Measurements from ENCODE around the gene HOXB8.

The HOXB8 gene

GRCh38 chr17:48624544-48625494, 9.7 kb upstream of the HOXB8 start:
- no peak for DNase-seq

- DNase-seq = no peak
These were observed 9.0 kb upstream of the HOXB8 start for GRCh38 chr17:48624118-48624517.

DNA sequence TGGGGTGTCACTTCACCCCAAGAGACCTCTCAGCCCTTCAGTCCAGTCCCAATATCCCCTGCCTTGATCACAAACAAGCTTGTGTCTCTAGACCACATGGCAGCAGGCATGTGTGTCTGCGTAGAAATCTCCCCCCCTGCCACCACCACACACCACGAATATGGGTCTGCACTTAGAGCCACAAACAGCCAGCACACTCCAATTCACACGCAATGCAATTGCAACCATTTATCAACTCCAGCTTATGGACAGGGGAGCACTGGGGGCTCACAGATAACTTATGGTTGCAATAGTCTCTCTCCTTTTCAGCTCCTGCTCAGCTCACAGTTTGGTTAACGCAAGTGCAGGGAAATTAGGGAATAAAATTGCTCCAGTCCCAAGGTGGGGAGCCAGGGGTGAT, 8.5 kb upstream of the HOXB8 start:
- no peak for DNase-seq

GRCh38 chr17:48622857-48623256, 7.8 kb upstream of the HOXB8 start:
- no peak for DNase-seq

DNA sequence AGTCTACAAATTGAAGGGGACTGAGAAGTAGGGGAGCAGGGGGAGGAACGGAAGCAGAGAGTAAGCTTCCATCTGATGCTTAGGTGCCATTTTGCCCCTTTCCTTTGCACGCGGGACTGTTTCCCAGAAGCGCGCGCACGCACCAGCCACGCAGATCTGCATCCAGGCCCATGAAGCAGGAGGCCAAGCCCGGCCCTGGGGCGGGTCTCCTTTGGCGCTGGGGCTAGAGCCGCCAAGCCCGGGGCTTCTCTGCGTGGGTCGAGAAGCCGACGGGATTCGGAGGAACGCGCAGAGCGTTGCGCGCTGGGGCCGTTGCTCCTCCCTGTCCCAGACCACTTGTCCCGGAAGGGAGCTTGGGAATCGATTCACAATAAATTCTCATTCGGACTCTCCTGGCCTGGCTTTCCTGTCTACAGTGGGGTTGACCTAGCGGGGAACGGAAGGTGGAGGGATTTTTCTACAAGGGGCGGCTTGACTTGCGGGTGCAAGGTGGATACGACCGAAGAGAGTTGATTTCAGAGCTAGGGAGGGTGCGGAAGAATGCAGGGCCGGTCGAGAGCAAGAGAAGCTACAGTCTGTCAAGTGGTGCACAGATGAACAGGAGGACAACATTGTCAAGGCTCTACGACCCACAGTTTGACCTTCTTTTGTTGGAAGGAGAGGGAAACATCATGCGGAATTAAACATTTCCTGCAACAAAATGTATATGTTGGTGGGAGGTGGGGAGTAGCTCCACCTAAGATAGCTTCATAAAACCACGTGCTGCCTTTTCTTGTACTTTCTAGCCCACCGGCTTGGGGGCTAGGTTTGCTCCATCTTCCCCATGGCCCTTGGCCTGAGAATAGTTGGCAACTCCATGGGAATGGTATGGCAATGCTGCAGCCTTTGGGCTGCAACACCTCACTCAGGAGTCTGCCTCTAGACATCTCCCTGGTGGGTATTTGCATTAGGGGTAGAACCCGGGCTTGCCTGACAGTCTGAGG, 6.6 kb upstream of the HOXB8 start:
- no peak for DNase-seq

DNA sequence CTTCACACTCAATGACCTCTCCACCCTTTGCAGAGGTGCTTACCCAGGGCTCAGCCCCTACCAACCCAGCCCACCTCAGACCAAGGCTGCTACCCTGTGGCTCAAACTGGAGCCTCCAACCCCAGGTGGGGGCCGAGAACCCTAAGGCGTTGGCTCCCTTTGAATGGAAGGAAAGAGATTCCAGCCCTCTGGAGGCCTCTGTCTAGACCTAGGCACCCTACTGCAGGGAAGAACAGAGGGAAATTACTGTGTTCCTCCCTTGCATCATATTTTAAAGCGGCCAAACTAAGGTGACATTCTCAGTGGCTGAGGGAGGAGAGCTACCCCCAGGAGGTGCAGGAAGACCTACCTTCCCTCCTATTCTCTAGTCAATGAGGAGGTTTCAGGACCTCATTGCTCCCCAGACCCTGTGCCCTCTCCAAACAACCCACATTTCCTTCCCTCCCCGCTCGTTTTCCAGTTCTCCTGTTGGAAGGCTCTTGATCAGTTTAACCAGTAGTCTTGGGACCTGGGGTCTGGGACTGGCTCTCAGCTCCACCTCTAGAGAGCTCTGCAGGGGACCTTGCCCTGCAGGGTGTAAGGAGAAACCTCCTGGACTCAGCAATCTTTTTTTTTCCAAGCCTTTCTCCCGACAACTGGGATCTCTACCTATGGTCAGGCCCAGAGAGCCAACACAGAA, 5.5 kb upstream of the HOXB8 start:
- DNase-seq = no peak

DNA sequence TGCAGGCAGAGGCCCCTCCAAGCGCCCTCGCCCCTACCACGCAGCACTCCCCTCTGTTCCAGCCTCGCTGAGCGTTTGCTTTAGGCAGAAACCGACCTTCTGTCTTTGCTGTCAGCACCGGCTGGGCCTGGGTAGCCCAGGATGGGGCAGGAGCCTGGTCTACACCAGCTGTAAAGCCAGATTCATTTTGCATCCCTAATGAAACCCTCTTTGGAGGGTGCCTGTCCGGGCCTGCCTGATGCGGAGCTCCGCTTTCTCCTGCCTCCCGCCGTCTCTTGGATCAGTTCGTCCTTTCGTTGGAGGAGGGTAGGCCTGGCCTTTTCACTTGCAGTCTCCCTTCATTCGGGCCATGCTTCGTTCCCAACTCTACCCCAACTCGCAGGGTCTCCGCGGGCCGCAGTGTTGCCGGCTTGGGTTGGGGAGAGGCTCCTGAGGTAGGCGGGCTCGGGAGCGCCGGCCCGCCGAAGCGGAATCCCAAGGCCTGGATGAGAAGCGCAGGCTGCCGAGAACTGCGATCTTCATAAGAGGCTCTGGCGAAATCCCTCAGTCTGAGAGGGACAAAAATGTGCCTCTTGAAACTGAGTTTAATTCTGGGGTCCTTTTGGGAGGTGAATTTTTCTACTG, 4.8 kb upstream of the HOXB8 start:
- DNase-seq = no peak

DNA sequence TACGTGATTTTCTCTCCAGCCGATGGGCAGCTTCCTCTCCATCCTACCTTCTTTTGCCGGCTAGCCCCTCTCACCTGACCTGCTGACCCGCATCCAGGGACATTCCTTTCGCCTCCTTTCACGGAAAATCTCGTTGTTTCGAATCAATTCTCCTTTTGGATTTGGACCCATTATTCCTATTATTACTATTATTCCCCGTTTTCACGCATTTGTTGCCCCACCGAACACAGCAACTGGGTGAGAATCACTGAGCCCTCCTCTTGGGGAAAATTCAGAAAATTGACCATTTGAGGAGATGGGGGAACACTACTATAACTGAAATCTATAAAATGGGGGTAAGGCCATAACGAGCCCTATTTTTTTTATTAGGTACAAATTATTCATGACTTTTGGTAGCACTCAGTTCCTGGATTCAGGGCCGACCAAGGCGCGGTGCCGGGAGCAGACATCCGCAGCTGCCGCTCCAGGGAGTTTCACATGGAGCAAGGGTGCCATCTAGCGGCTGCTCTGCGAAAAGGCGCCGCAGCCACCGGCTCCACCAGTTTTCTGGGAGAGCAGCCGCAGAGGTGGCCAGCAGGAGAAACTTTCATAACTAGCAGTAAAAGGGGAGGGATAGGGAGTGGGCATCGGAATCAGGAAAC, 3.3 kb upstream of the HOXB8 start:
- peak; percentile 86 for DNase-seq

DNA sequence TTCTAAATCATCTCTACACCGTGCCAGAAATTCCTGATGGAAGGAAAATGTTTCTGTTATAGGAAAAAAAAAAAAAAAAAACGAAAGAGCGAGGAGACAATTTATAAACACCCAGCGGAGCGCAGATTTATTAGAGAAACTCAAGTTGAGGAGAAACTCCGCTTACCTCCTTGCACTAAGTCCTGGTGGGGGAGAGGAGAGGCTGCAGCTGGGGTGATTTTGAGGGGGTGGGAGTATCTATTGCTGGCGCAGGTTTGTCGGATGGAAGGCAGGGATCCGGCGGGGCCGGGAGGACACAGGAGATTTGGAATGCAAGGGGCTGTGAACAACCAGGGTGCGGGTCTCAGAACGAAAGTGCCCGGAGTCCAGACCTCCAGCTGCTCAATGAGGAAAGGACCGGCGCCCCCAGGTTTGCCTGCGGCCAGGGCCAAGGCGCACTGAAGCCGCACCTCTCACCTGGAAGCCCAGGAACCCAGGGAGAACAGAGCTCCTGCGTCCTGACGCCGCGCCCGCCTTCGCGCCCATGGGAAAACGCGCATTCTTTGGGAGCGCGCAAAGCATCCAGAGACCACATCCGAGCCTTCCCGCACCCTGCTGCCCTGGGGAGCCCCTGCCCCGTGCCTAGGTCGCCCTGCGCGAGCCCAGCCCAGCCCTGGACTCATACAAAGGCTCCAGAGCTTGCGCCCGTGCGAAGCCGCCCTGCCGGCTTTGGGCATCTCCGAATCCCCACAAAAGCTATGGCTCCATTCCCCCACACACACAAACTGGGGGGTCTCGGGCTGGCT, 2.6 kb upstream of the HOXB8 start:
- no peak for DNase-seq

GRCh38 chr17:48616717-48617470, 1.8 kb upstream of the HOXB8 start:
- no peak for DNase-seq

DNA sequence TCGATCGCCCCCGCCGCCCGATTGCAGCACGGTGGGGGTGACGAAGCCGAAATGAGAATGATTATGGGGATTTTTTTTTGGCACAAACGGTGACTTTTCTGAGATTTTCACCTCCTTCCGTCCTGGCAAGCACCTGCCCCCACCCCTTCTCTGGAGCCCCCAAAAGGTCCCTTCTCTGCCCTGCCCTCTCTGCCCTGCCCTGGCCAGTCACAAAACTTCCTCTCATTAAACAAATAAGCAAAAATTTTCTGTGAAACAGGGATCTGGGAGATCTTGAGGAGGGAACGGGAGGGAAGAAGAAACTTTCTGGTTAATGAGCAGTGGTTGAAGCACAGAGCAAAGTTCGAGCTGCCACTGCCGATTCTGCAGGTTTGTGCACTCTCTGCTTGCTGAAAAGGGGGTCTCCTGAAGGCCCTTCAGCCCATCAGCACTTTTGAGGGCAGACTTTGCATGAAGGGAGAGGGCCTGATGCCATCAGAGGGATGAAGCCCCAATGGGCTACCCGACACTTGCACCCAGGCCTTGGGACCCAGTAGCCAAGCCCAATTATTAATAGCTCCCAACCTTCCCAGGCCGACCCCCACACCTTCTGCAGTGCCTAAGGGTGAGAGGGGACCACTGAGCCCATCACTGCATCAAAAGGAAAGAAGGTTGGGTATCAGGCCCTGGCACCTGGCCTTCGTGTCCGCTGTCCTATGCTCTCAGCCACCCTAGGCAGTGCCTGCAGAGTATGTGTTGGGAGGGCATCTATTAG, 1.0 kb upstream of the HOXB8 start:
- no peak for DNase-seq

- DNase-seq = no peak
These were observed 1.0 kb downstream of the HOXB8 start for GRCh38 chr17:48613862-48614694.

GRCh38 chr17:48612854-48613691, 2.0 kb downstream of the HOXB8 start:
- DNase-seq = peak; percentile 54

- no peak for DNase-seq
These were observed 2.6 kb downstream of the HOXB8 start for GRCh38 chr17:48612456-48612853.

DNA sequence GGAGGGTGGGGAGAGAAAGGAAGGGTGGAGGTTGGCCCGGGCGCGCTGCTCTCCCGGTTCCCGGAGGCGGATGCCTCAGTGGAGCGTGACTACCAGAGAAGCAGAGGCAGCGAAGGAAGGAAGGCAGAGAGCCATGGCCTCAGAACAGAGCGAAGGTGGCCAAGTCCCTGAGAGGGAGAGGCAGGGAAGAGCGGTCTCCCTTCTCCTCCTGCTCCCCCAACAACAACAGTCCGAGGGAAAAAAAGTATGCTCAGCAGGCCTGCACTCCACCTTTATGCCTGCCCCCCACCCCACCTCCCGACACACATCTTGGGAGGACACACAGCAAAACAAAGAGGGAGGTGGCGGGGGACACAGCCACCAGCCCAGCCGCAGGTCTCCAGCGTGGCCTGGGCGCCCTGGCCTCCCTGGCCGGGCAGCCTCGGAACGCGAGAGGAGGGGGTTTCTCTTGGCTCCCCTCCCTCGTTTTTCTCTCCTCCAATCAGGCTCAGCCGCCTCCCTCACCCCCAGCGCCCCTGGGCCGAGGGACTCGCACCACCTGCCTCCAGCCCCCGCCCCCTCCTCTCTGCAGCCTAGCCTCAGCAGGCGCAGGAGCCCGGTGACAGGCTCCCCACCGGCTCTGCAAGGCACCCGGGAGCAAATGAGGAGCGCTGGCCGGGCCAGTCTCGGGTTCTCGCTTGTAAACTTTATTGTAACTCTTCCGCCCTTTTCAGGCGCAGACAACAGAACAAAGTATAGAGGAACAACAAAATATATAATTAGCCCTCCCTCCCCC, 3.2 kb downstream of the HOXB8 start:
- no peak for DNase-seq

DNA sequence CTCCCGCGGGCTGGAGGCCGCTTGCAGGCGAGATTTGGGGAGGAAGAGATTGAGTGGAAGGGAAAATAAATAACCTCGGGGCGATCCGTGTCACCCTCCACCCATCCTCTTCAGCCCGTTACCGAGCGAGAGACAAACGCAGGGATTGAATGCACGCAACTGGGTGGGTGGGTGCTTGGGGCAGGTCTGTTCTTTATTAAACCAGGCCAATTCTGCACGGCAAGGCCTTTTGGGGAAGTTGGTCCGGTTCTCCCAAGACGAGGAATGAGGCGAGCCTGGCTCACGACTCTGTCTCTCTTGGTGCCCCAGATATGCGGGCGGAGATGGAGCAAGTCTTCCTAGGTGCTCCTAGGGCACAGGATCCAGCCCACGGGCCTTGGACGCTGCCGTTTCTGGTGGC, 3.9 kb downstream of the HOXB8 start:
- no peak for DNase-seq

Data from CD4-positive, alpha-beta T cell treated with Interleukin-10 for 1 hour (primary cell).